Measurements from ENCODE around the gene ST6GALNAC4.

GRCh38 chr9:127937056-127937387 is 20.2 kb upstream of the ST6GALNAC4 start:
- TF ChIP-seq CTCF (IDR thresholded peaks at IDR 0.05; ENCODE audit: low read depth, low read length, poor library complexity, severe bottlenecking) = no peak
- no peak for TF ChIP-seq EZH2phosphoT487 (IDR thresholded peaks at IDR 0.05; ENCODE audit: borderline replicate concordance, low read length)

All from DOHH2 (cell line).